ENCODE data around the gene RBPJL. TPM values are rescaled to one million over a fixed set of nuclear protein-coding genes. Genes with fewer than 3 reads are reported as not detected.
A peak's percentile ranks its signal among the peaks of the same experiment; 100 is the strongest.

The RBPJL gene
- total and polyA plus RNA-seq, 2 of the 13 experiments (the other 11 are each of a cell fraction or from before 2014, with no cell fraction given): not detected

- TF ChIP-seq ATF5 (CRISPR knock-in tag; IDR thresholded peaks at IDR 0.05; ENCODE audit: low read depth) (peak; percentile 96), MED13 (CRISPR knock-in tag; IDR thresholded peaks at IDR 0.05) (peak; percentile 68; the same call in 1 of the 2 replicates), ZNF749 (CRISPR knock-in tag; IDR thresholded peaks at IDR 0.05; ENCODE audit: borderline replicate concordance) (peak; percentile 97), AKAP8 (CRISPR knock-in tag; IDR thresholded peaks at IDR 0.05) (no peak), ZBTB42 (CRISPR knock-in tag; IDR thresholded peaks at IDR 0.05) (peak; percentile 73; the same call in 1 of the 2 replicates), ZNF7 (CRISPR knock-in tag; IDR thresholded peaks at IDR 0.05) (no peak), NCOA5 (CRISPR knock-in tag; IDR thresholded peaks at IDR 0.05) (no peak), SAP130 (CRISPR knock-in tag; IDR thresholded peaks at IDR 0.05; ENCODE audit: low read depth) (peak; percentile 100), NFKB2 (CRISPR knock-in tag; IDR thresholded peaks at IDR 0.05; ENCODE audit: borderline replicate concordance) (peak; percentile 98; the same call in 1 of the 2 replicates), ELF3 (CRISPR knock-in tag; IDR thresholded peaks at IDR 0.05) (peak; percentile 87), ZSCAN29 (CRISPR knock-in tag; conservative IDR thresholded peaks at IDR 0.05) (peak; percentile 94; the same call in 1 of the 2 replicates), ATF3 (CRISPR knock-in tag; IDR thresholded peaks at IDR 0.05) (peak; percentile 61; the same call in 1 of the 2 replicates), ATRX (CRISPR knock-in tag; IDR thresholded peaks at IDR 0.05; ENCODE audit: borderline replicate concordance) (0 out of 2 replicates have a peak, but pooled peaks have one; percentile 92), NFRKB (IDR thresholded peaks at IDR 0.05) (no peak), ZNF230 (CRISPR knock-in tag; IDR thresholded peaks at IDR 0.05) (peak; percentile 99; the same call in 1 of the 2 replicates), CBX1 (IDR thresholded peaks at IDR 0.05; ENCODE audit: low read depth) (peak; percentile 74), ZNF792 (CRISPR knock-in tag; IDR thresholded peaks at IDR 0.05) (peak; percentile 94), SOX5 (CRISPR knock-in tag; IDR thresholded peaks at IDR 0.05; ENCODE audit: borderline replicate concordance) (peak; percentile 54; the same call in 1 of the 2 replicates), ZBTB44 (CRISPR knock-in tag; IDR thresholded peaks at IDR 0.05) (peak; percentile 80), HDAC1 (CRISPR knock-in tag; IDR thresholded peaks at IDR 0.05) (peak; percentile 99), HES4 (CRISPR knock-in tag; IDR thresholded peaks at IDR 0.05; ENCODE audit: borderline replicate concordance) (peak; percentile 91)
- TF ChIP-seq, protein P1, sequence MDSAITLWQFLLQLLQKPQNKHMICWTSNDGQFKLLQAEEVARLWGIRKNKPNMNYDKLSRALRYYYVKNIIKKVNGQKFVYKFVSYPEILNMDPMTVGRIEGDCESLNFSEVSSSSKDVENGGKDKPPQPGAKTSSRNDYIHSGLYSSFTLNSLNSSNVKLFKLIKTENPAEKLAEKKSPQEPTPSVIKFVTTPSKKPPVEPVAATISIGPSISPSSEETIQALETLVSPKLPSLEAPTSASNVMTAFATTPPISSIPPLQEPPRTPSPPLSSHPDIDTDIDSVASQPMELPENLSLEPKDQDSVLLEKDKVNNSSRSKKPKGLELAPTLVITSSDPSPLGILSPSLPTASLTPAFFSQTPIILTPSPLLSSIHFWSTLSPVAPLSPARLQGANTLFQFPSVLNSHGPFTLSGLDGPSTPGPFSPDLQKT (CRISPR knock-in tag; IDR thresholded peaks at IDR 0.05; ENCODE audit: borderline replicate concordance): no peak
- TF ChIP-seq, protein P2, sequence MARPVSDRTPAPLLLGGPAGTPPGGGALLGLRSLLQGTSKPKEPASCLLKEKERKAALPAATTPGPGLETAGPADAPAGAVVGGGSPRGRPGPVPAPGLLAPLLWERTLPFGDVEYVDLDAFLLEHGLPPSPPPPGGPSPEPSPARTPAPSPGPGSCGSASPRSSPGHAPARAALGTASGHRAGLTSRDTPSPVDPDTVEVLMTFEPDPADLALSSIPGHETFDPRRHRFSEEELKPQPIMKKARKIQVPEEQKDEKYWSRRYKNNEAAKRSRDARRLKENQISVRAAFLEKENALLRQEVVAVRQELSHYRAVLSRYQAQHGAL (CRISPR knock-in tag; IDR thresholded peaks at IDR 0.05; ENCODE audit: not compliant biosample characterization): peak; percentile 34
- TF ChIP-seq, protein P3, sequence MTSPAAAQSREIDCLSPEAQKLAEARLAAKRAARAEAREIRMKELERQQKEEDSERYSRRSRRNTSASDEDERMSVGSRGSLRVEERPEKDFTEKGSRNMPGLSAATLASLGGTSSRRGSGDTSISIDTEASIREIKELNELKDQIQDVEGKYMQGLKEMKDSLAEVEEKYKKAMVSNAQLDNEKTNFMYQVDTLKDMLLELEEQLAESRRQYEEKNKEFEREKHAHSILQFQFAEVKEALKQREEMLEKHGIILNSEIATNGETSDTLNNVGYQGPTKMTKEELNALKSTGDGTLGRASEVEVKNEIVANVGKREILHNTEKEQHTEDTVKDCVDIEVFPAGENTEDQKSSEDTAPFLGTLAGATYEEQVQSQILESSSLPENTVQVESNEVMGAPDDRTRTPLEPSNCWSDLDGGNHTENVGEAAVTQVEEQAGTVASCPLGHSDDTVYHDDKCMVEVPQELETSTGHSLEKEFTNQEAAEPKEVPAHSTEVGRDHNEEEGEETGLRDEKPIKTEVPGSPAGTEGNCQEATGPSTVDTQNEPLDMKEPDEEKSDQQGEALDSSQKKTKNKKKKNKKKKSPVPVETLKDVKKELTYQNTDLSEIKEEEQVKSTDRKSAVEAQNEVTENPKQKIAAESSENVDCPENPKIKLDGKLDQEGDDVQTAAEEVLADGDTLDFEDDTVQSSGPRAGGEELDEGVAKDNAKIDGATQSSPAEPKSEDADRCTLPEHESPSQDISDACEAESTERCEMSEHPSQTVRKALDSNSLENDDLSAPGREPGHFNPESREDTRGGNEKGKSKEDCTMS (CRISPR knock-in tag; conservative IDR thresholded peaks at IDR 0.05): 0 out of 2 replicates have a peak, but pooled peaks have one; percentile 84
Observed at GRCh38 chr20:45362804-45363610, 56.4 kb downstream of the RBPJL start, which contains the start of gene SYS1 (continued).

Measured in HepG2 (cell line).